Hippocampal formation (tissue), 2 donors: ENCODE measurements around the gene MTG2.
"Not testable (repeated sequence)": the region's sequence is repeated elsewhere in the genome, so short reads cannot be mapped to it uniquely, and the experiment has no call there.

Experiments used
- DNase-seq, 2 donors: peaks; one replicate each; lab custom pipeline; 2025; lab: John Stamatoyannopoulos, UW

MTG2 gene

GRCh38 chr20:62146019-62146755, 36.6 kb upstream of the MTG2 start:
- DNase-seq = no peak

GRCh38 chr20:62147125-62147524, 35.7 kb upstream of the MTG2 start:
- DNase-seq = no peak

DNA sequence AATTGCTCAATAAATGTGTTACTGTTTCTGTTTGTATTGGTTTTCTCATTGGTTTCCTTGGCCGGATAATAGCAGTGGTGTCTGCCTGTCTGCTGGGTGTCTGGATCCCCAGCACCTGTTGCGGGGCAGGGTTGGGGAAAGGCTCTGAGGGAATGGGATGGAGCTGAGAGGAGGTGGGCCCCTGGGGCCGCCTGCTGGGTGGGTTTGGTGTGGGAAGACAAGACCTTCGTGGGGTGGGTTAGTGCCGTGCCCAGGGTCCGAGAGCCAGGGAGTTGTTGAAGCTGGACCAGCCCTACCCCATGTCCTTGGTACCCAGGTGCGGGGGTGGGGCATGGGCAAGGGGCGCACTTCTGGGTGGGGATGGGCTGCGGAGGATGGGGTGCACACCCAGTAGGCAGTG, 35.3 kb upstream of the MTG2 start:
- no peak for DNase-seq

DNA sequence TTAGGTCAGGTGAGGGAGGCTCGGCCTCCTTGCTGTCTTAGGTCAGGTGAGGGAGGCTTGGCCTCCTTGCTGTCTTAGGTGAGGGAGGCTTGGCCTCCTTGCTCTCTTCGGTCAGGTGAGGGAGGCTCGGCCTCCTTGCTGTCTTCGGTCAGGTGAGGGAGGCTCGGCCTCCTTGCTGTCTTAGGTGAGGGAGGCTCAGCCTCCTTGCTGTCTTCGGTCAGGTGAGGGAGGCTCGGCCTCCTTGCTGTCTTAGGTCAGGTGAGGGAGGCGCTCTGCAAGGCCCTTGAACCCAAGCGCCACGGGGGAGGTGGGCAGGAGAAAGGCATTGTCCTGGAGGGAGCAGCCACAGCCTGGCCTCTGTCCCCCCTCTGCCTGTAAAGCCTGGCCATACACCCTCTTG, 34.4 kb upstream of the MTG2 start:
- DNase-seq = not testable (repeated sequence)

DNA sequence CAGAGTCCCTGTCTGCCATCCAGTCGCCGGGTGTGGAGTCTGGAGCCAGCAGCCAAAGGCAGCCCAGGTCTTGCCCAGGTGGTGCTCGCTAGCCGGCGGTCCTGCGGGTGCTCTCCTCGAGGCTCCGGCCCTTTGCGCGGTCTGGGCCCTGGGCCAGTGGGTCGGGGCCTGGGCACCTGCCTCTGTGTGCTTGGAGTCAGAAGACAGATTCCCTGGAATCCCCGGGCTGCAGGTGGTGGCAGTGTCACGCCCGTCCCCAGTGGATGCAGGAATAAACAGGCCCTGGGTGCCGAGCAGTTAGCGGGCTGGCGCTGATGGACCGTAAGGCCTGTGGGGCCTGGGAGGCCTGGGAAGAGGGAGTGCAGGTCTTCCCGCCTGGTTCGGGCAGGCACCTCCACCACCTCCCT, 33.9 kb upstream of the MTG2 start:
- DNase-seq = no peak

- DNase-seq = no peak
Observed at GRCh38 chr20:62149532-62150309, 33.1 kb upstream of the MTG2 start.

- no peak for DNase-seq
Observed at GRCh38 chr20:62150310-62150575, 32.6 kb upstream of the MTG2 start.

DNA sequence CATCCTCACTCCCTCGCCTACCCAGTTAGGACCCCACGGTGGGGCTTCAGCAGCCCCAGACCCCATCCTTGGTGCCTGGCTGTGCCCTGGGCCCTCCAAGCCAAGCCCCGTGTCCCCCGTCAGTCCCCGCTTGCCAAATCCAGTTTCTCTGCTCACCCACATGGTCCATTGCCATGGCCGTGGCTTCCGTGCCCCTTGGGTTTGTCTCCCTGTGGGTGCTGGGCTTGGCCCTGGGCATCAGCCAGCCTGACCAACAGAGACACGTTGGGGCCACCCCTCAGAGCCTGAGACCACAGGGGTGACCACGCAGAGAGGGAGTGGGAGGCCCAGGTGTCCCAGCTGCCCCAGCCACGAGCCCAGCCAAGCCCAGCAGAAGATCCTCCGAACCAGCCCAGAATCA, 31.6 kb upstream of the MTG2 start:
- no peak for DNase-seq

DNA sequence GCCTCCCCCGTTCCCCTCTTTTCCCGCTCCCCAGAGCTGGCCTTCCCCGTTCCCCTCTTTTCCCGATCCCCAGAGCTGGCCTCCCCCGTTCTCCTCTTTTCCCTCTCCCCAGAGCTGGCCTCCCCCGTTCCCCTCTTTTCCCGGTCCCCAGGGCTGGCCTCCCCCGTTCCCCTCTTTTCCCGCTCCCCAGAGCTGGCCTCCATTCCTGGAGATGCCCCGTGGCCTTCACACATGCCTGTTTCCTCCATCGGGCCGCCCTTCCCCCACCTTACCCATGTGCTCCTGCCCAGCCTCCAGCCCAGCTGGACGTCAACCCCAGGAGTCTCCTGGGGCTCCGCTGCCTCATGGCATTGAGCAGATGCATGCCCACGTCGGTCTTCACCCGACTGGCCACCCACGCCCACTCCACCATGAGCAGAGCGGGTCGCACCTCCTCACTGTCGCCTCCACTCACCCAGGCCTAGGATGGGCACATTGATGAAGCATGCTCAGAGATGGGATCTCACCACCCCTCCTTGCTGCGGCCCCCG, 30.9 kb upstream of the MTG2 start:
- DNase-seq = no peak

- DNase-seq = no peak
Observed at GRCh38 chr20:62155428-62156253, 27.2 kb upstream of the MTG2 start.

DNA sequence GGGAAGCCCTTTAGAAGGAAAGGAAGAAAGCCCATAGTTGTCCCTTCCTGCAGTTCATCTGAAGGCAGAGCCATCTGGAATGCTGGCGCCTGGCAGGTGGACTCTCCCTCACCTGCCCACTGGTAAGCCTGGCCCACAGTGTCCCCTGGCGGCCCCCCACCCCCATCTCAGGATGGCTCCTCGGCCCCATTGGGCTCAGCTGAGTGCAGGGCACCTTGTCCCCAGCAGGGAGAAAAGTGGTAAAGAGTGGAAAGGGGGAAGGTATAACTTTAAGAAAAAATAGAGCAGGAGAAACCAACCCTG, 26.6 kb upstream of the MTG2 start:
- DNase-seq = no peak

DNA sequence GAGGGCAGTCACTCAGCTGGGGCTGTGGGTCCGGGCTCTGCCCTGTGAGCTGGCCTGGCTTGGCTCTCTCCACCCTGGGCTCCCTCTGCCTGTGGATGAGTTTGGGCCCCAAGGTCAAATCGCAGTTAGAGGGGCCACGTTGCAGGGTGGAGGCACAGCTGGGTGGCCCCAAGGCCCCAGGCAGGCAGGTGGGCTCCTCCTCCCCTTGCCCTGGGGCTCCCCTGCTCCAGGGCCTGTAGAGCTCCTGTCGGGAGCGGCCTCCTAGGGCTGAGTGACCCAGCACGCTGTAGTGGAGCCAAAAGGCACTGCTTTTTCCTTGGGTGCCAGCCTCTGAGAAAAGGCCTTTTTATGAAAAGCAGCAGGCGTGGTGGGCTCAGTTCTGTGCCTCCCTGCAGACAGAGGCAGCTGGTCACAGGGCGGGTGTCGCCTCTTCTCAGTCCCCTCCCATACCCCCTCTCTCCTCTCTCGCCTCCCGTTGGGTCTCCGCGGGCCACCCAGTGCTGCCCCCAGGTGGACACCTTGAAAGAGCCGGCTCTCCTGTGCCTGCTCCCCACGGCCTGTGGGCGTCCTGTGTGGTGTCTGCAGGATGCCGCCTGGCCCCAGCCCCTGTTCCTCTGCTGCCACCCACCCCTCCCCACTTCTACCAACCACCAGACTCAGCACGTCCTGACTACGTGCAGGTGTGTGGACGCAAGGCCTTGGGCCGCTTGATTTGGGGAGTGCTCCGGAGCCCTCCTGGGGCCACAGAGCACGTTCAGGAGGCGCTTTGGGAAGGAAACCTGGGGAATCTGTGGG, 26.0 kb upstream of the MTG2 start:
- DNase-seq = no peak

GRCh38 chr20:62157387-62158087, 25.3 kb upstream of the MTG2 start:
- DNase-seq = no peak

GRCh38 chr20:62158088-62158400, 24.8 kb upstream of the MTG2 start:
- no peak for DNase-seq

DNA sequence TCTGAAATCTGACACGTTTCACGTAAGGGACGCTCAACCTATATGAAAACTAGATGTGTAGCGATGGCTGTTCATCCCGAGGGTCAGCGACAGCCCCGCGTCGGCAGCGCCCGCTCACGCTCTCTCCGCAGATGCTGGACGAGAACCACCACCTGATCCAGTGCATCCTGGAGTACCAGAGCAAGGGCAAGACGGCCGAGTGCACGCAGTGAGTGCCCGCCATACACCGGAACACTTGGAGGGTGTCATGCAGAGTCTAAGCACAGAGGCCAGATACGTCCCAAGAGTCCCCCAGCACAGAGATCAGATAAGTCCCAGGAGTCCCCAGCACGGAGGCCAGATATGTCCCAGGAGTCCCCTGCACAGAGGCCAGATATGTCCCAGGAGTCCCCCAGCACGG, 24.3 kb upstream of the MTG2 start:
- DNase-seq = no peak

DNA sequence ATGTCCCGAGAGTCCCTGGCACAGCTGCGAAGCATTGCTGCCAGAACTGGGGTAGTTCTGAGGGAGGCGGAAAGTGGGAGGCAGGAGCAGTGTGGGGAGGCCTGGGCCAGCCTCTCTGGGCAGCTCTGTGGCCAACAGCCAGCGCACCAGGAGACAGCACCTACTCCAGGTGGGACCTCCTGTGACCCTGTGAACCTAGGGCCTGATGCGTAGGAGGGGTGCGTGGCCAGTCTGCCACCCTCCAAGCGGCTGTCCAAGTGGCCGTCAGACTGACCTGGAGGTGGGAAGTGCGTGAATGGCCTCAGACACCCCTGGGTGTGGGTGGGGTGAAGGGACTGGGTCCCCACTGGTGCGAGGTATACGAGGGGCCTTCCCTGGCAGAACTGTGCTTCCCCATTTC, 23.8 kb upstream of the MTG2 start:
- DNase-seq = no peak

GRCh38 chr20:62159839-62160238, 23.0 kb upstream of the MTG2 start:
- no peak for DNase-seq

- DNase-seq = no peak
Observed at GRCh38 chr20:62160253-62160652, 22.6 kb upstream of the MTG2 start.

DNA sequence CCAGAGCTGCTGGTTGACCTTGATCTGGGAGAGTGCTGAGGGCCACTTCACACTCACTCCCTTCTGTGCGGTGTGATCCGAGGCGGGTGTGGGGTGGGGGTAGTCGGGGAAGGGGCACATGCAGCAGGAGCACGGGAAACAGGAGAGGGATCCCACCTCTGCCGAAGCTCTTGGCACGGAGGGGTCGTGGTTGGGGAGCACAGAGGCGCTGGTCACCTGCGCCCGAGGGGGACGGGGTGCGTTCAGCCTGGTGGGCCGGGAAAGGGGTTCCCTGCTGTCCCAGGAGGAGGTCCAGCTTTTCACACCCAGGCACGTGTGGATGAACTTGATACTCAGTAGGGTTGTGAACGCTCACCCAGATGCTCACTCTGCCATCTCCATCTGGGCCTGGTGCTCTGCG, 22.0 kb upstream of the MTG2 start:
- no peak for DNase-seq

GRCh38 chr20:62161347-62161746, 21.5 kb upstream of the MTG2 start:
- no peak for DNase-seq

DNA sequence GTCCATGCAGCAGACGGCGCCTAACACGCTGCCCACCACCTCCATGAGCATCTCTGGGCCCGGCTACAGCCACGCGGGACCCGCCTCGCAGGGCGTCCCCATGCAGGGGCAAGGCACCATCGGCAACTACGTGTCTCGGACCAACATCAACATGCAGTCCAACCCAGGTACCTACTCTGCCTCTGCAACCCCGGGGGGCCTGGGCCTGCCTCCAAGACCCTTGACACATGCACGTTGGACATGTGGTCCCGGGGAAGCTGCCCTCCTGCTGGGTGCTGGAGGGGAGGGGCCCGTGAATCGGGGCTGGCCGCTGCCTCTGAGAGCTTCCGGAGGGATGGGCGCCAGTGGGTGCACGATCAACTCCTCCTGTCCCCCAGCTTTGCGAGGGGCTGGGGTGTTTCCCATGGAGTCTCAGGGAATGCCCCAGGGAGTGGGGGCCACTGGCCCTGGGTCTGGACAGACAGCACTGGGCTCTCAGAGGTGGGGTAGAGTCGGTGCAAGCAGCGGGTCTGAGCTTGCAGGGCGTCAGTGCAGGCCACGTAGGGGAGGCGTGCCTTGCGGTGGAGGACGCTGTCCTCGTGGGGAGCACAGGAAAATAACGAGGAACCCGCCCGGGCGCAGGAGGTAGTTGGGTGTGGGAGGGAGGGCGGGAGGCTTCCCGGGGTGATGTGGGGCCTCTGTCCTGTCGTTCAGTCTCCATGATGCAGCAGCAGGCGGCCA, 19.9 kb upstream of the MTG2 start:
- DNase-seq = no peak
